Keratinocyte (primary cell): ENCODE data around the gene CTDSP2.

Source experiments
- EZH2 ChIP-seq: IDR thresholded peaks from one replicate; pipeline ENCODE4 v1.6.1; 2012; ENCODE audit warnings: inconsistent platforms, mild to moderate bottlenecking, low read length, moderate library complexity
- TF ChIP-seq, protein P1 (sequence below), 3 experiments: IDR thresholded peaks in 1 of 3; conservative IDR thresholded peaks in 1 of 3; optimal IDR thresholded peaks in 1 of 3; 2 replicates in 2 of 3; 3 replicates in 1 of 3; pipeline versions ENCODE3 to v1.5.1; 2011; ENCODE audit warnings: low read length in 3 of 3, mild to moderate bottlenecking in 3 of 3, moderate library complexity in 2 of 3, control low read depth in 1 of 3, inconsistent platforms in 1 of 3; ENCODE audit not compliant: insufficient read depth in 2 of 3; ENCODE audit errors: extremely low read depth in 1 of 3

DNA sequence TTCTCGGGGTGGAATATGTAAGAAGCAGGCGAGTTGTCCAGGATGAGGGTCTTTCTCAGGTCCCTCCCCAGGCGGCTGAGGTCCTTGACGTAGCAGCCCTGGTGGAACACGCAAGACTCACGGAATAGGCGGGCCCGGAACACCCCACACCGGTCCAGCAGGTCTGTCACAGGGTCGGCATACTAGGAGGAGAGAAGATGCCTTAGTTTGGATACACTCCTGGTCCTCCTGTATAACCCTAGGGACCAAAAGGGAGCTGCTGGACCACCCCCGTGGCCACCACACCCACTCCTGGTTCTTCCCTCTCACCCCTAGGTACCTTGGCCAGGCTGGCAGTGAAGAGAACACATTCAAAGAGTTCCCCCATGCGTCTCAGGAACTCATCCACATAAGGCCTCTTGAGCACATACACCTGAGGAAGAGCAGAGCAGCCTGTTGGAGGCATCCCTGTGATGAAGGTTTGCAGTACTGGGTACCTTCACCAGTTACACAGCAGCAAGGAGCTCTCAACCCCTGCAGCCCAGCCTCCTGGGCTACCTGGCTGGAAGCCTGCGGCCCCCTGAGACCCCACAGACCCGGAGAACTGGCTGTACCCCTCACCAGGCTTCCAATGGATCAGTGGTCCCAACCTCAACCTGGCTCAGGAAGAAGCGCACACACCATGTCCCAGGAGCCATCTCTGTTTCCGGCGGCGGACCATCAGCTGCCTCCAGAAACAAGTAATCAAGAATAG lies 22.5 kb downstream of the CTDSP2 start:
- TF ChIP-seq, protein P1, sequence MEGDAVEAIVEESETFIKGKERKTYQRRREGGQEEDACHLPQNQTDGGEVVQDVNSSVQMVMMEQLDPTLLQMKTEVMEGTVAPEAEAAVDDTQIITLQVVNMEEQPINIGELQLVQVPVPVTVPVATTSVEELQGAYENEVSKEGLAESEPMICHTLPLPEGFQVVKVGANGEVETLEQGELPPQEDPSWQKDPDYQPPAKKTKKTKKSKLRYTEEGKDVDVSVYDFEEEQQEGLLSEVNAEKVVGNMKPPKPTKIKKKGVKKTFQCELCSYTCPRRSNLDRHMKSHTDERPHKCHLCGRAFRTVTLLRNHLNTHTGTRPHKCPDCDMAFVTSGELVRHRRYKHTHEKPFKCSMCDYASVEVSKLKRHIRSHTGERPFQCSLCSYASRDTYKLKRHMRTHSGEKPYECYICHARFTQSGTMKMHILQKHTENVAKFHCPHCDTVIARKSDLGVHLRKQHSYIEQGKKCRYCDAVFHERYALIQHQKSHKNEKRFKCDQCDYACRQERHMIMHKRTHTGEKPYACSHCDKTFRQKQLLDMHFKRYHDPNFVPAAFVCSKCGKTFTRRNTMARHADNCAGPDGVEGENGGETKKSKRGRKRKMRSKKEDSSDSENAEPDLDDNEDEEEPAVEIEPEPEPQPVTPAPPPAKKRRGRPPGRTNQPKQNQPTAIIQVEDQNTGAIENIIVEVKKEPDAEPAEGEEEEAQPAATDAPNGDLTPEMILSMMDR (optimal IDR thresholded peaks at IDR 0.05 in 1 of 3, IDR thresholded peaks at IDR 0.05 in 1 of 3, conservative IDR thresholded peaks at IDR 0.05 in 1 of 3; ENCODE audit: extremely low read depth in 1 of 3, insufficient read depth in 2 of 3, low read length in 3 of 3): no peak
- no peak for TF ChIP-seq EZH2
